Activated naive CD4-positive, alpha-beta T cell treated with anti-CD3 and anti-CD28 coated beads, Interleukin-2, amount 50 U/mL, for 24 hours (primary cell): ENCODE measurements around the gene ZP1.
"Not testable (repeated sequence)": the region's sequence is repeated elsewhere in the genome, so short reads cannot be mapped to it uniquely, and the experiment has no call there.

Experiments used
- H3K27ac Mint-ChIP-seq: one replicate; pipeline ENCODE4 v1.8.0; 2021; ENCODE audit warnings: mild to moderate bottlenecking, mixed read lengths
- H3K27me3 Mint-ChIP-seq: one replicate; pipeline ENCODE4 v1.8.0; 2021; ENCODE audit warnings: mixed read lengths
- H3K36me3 Mint-ChIP-seq: one replicate; pipeline ENCODE4 v1.8.0; 2021; ENCODE audit warnings: mixed read lengths
- H3K4me1 Mint-ChIP-seq: one replicate; pipeline ENCODE4 v1.8.0; 2021; ENCODE audit warnings: mixed read lengths
- H3K4me3 Mint-ChIP-seq: one replicate; pipeline ENCODE4 v1.8.0; 2021; ENCODE audit warnings: mild to moderate bottlenecking, mixed read lengths
- H3K9me3 Mint-ChIP-seq: one replicate; pipeline ENCODE4 v1.8.0; 2021; ENCODE audit warnings: mixed read lengths

The ZP1 gene, protein sequence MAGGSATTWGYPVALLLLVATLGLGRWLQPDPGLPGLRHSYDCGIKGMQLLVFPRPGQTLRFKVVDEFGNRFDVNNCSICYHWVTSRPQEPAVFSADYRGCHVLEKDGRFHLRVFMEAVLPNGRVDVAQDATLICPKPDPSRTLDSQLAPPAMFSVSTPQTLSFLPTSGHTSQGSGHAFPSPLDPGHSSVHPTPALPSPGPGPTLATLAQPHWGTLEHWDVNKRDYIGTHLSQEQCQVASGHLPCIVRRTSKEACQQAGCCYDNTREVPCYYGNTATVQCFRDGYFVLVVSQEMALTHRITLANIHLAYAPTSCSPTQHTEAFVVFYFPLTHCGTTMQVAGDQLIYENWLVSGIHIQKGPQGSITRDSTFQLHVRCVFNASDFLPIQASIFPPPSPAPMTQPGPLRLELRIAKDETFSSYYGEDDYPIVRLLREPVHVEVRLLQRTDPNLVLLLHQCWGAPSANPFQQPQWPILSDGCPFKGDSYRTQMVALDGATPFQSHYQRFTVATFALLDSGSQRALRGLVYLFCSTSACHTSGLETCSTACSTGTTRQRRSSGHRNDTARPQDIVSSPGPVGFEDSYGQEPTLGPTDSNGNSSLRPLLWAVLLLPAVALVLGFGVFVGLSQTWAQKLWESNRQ

GRCh38 chr11:60866911-60867870 is at the start of gene ZP1:
Gene ZP1, plus strand, starts transcription at chr11:60867542. Its CDS starts 20 bp downstream, at chr11:60867562.
- H3K4me3 Mint-ChIP-seq: no peak within 1 kb of the TSS
- H3K27ac Mint-ChIP-seq: no peak within 1 kb of the TSS
- no peaks in the 10 kb centered on the region for H3K27me3 Mint-ChIP-seq
- no peaks in the 10 kb centered on the region for H3K4me1 Mint-ChIP-seq
- no peaks in the 10 kb centered on the region for H3K9me3 Mint-ChIP-seq
- no peaks in the 10 kb centered on the region for H3K36me3 Mint-ChIP-seq

DNA sequence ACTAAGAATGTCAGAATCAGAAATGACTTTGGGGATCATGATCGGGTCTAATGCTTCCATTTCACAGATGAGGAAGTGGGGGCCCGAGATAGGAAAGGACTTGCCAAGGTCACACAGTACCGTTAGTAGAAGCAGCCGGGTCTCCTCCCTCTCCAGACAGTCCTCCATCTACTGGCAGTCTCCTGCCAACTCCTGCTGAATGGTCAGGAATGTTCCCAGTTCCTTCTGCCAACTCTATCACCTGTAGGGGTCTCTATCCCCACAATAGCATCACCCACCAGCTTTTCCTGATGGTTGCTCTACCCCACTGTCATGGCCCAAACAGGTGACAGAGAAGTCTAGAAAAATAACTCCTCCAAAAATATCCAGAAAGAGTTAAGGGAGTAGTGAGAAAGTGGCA is 49.3 kb upstream of the ZP1 start:
- Mint-ChIP-seq H3K27me3 (no peaks in the 10 kb centered on the region), H3K4me1 (no peaks in the 10 kb centered on the region), H3K9me3 (no peaks in the 10 kb centered on the region), H3K27ac (no peak overlapping the region), H3K36me3 (no peaks in the 10 kb centered on the region), H3K4me3 (no peak overlapping the region)

- Mint-ChIP-seq H3K4me3 (no peak overlapping the region), H3K27ac (no peak overlapping the region), H3K4me1 (no peaks in the 10 kb centered on the region), H3K27me3 (no peaks in the 10 kb centered on the region), H3K36me3 (no peaks in the 10 kb centered on the region), H3K9me3 (no peaks in the 10 kb centered on the region)
These were observed 45.3 kb upstream of the ZP1 start for GRCh38 chr11:60821827-60822599.

GRCh38 chr11:60823745-60824306 is 43.5 kb upstream of the ZP1 start:
- H3K9me3 Mint-ChIP-seq, H3K27me3 Mint-ChIP-seq: not testable (repeated sequence)

GRCh38 chr11:60825118-60825517 is 42.2 kb upstream of the ZP1 start:
- Mint-ChIP-seq H3K9me3 (no peaks in the 10 kb centered on the region), H3K27me3 (no peaks in the 10 kb centered on the region), H3K27ac (no peak overlapping the region), H3K4me1 (no peaks in the 10 kb centered on the region), H3K4me3 (no peak overlapping the region), H3K36me3 (no peaks in the 10 kb centered on the region)

More at GRCh38 chr11:60823745-60824306, 43.5 kb upstream of the ZP1 start:
- H3K4me1 Mint-ChIP-seq, H3K27ac Mint-ChIP-seq, H3K4me3 Mint-ChIP-seq, H3K36me3 Mint-ChIP-seq: not testable (repeated sequence)

GRCh38 chr11:60825790-60826189 is 41.6 kb upstream of the ZP1 start:
- H3K4me3 Mint-ChIP-seq: no peak overlapping the region
- H3K4me1 Mint-ChIP-seq: no peaks in the 10 kb centered on the region
- H3K9me3 Mint-ChIP-seq: no peaks in the 10 kb centered on the region
- no peaks in the 10 kb centered on the region for H3K36me3 Mint-ChIP-seq
- H3K27ac Mint-ChIP-seq: no peak overlapping the region
- no peaks in the 10 kb centered on the region for H3K27me3 Mint-ChIP-seq

DNA sequence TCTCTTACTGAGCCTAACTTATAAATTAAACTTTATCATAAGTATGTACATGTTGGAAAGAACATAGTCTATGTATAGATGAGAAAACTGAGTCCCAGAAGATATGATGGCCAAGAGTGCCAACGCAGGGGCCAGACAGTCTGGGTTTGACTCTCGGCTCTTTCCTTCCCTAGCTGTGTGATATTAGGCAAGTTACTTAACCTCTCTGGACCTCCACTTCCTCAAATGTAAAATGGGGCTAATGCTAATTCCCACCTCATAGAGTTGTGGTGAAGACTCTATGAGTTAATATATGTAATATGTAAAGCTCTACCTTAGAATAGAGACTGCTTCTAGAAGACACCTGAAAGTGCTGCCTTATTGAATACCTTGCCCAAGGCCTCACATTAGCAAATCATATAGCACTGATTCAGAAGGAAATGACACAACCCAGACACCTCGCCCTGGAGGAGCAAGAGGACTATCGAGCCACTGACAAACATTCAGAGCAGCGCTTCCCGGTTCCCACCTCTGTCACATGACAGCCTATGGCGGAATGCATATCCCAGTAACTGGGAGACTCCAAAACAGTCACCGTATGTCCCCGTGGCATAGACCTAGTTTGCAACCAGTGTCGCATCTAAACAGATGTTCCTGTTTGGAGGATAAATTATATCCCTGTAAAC is 36.7 kb upstream of the ZP1 start:
- Mint-ChIP-seq H3K36me3 (no peaks in the 10 kb centered on the region), H3K9me3 (no peaks in the 10 kb centered on the region), H3K4me3 (no peak overlapping the region), H3K27me3 (no peaks in the 10 kb centered on the region), H3K27ac (no peak overlapping the region), H3K4me1 (no peaks in the 10 kb centered on the region)

- Mint-ChIP-seq H3K36me3 (no peaks in the 10 kb centered on the region), H3K9me3 (no peaks in the 10 kb centered on the region), H3K27me3 (no peaks in the 10 kb centered on the region), H3K27ac (no peak overlapping the region), H3K4me3 (no peak overlapping the region), H3K4me1 (no peaks in the 10 kb centered on the region)
These were observed 36.2 kb upstream of the ZP1 start for GRCh38 chr11:60831143-60831500.

DNA sequence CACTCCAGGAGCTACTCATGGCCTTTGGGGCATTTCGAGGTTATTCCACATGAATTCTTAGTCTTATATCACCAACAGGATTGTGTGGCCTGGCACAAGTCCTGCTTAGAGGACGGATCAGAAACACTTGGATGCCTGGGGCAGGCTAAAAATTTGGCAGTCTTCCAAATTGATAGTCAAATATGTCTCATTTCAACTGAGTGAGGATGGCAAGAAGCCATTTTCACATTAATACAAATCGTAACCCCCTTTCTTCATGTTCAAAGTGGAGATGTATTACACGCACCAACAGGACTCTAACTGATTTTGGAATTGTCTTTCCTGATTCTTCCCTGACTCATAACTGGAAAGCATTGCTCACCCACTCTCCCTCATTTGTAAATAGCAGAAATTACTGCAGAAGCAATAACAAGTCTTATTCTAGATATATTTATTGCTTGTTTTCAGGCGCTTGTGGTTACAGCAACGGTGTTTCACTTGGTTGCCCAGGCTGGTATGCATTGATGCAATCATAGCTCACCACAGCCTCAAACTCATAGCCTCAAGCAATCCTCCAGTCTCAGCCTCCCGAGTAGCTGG is 35.8 kb upstream of the ZP1 start:
- Mint-ChIP-seq H3K4me3 (no peak overlapping the region), H3K9me3 (no peaks in the 10 kb centered on the region), H3K4me1 (no peaks in the 10 kb centered on the region), H3K27ac (no peak overlapping the region), H3K36me3 (no peaks in the 10 kb centered on the region), H3K27me3 (no peaks in the 10 kb centered on the region)

DNA sequence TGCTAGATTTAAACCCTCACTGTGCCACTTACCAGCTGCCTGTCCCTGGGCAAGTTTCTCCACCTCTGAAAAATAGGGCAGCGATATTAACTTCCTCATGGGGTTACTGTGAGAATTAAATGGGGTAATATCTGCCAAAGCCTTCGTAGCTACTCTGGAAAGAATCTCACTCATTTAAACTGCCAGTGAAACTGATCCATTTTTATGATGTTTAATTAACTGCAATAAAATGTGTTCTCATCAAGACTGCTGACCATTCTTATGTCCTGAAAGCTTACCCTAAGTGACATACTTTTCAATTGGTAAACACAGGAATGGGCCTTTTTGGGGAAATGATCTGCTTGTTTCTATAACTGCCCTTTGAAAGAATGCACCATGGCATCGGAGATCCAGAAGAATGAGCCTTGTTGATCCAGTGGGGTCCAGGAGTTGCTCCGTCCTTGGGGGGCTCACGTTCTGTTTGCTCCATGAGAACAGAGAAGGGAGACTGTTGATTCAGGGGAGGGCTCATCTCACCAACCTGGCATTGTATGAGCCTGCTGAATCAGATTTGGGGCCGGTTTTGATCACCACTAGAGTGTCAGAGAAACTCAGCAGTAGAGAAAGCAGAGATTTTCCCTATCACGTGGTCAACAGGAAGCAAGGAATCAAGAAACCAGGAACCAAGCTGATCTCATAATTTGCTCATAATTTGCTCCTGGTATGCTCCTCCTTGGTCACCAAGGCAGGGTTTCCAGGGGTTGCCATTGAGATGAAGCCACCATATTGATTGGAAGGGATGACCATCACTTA is 32.4 kb upstream of the ZP1 start:
- Mint-ChIP-seq H3K36me3 (no peaks in the 10 kb centered on the region), H3K4me1 (no peaks in the 10 kb centered on the region), H3K27me3 (no peaks in the 10 kb centered on the region), H3K9me3 (no peaks in the 10 kb centered on the region), H3K27ac (no peak overlapping the region), H3K4me3 (no peak overlapping the region)

- no peak overlapping the region for H3K27ac Mint-ChIP-seq
- no peaks in the 10 kb centered on the region for H3K9me3 Mint-ChIP-seq
- no peak overlapping the region for H3K4me3 Mint-ChIP-seq
- no peaks in the 10 kb centered on the region for H3K36me3 Mint-ChIP-seq
- H3K4me1 Mint-ChIP-seq: peaks cover 3% of the 10 kb centered on the region
- H3K27me3 Mint-ChIP-seq: no peaks in the 10 kb centered on the region
These were observed 31.9 kb upstream of the ZP1 start for GRCh38 chr11:60835534-60835846.

DNA sequence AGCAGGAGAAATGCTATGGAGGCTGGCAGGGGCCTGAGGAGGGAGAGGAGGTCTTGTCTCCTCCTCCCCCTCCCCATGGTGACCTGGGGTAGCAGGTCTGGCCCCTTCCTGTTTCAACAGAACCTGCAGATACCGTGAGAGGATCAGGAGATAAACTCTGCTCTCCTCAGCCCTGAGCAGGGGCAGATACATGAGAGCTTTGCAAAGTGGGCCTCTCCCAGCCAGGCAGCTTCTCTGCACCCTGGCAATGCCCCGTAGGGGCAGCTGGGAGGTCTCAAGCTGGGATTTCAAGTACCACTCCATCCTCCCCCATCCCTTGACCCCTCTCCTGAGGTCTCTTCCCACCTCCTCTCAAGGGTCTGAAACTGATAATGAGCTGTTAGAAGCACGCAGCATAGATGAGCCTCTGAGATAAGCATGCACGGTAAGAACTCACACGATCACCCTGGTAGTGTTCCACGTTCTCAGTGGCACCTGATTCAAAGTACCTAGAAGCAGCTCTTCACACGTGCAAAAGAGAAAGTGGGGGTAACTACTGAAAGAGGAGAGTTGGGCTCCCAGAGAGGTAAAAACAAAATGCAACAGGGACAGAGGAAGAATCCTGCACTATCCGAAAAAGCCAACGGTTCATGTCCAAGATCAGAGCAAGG is 30.4 kb upstream of the ZP1 start:
- H3K4me3 Mint-ChIP-seq: no peak overlapping the region
- H3K36me3 Mint-ChIP-seq: no peaks in the 10 kb centered on the region
- H3K27ac Mint-ChIP-seq: no peak overlapping the region
- peaks cover 15% of the 10 kb centered on the region for H3K4me1 Mint-ChIP-seq
- H3K9me3 Mint-ChIP-seq: no peaks in the 10 kb centered on the region
- no peaks in the 10 kb centered on the region for H3K27me3 Mint-ChIP-seq

GRCh38 chr11:60838132-60838531 is 29.2 kb upstream of the ZP1 start:
- H3K9me3 Mint-ChIP-seq: no peaks in the 10 kb centered on the region
- H3K4me3 Mint-ChIP-seq: no peak overlapping the region
- H3K36me3 Mint-ChIP-seq: no peaks in the 10 kb centered on the region
- H3K4me1 Mint-ChIP-seq: peaks cover 16% of the 10 kb centered on the region
- H3K27me3 Mint-ChIP-seq: no peaks in the 10 kb centered on the region
- no peak overlapping the region for H3K27ac Mint-ChIP-seq
